Measurements from ENCODE around the gene CREBBP.

GRCh38 chr16:3783516-3783915 is 97.0 kb downstream of the CREBBP start:
- TF ChIP-seq, protein P1, sequence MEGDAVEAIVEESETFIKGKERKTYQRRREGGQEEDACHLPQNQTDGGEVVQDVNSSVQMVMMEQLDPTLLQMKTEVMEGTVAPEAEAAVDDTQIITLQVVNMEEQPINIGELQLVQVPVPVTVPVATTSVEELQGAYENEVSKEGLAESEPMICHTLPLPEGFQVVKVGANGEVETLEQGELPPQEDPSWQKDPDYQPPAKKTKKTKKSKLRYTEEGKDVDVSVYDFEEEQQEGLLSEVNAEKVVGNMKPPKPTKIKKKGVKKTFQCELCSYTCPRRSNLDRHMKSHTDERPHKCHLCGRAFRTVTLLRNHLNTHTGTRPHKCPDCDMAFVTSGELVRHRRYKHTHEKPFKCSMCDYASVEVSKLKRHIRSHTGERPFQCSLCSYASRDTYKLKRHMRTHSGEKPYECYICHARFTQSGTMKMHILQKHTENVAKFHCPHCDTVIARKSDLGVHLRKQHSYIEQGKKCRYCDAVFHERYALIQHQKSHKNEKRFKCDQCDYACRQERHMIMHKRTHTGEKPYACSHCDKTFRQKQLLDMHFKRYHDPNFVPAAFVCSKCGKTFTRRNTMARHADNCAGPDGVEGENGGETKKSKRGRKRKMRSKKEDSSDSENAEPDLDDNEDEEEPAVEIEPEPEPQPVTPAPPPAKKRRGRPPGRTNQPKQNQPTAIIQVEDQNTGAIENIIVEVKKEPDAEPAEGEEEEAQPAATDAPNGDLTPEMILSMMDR (conservative IDR thresholded peaks at IDR 0.05; ENCODE audit: low read depth, low read length) = no peak
- TF ChIP-seq EZH2 (IDR thresholded peaks at IDR 0.05; ENCODE audit: borderline replicate concordance, low read depth, low read length, poor library complexity, severe bottlenecking) = no peak

All from A673 (cell line).